Endothelial cell of umbilical vein (primary cell): ENCODE results near the gene MSH5. TPM values are rescaled to one million over a fixed set of nuclear protein-coding genes. Genes with fewer than 3 reads are reported as not detected.

ENCODE experiments used
- BruUV-seq: library from RNA; stranded (reverse); fragments of 400-500 nt; replicated peaks from 2 replicates; lab custom pipeline; 2021; lab: Mats Ljungman, UMichigan
- CTCF ChIA-PET: fragments of 300-600, 350-600 bp; sonication (Branson Sonifier 250); formaldehyde crosslinking; loops from one replicate; lab custom pipeline; 2021; ENCODE audit warnings: antibody characterized with exemption, inconsistent platforms; lab: Charles Lee
- POLR2A ChIA-PET: fragments of 300-600, 350-600 bp; sonication (Branson Sonifier 250); formaldehyde crosslinking; loops from one replicate; lab custom pipeline; 2021; ENCODE audit warnings: antibody characterized with exemption, inconsistent platforms; lab: Charles Lee
- DNase-seq: peaks from one replicate; pipeline ENCODE4 v3.0.0-alpha.2; 2011; ENCODE audit warnings: low read depth, low spot score
- FAIRE-seq: peaks from 2 replicates; lab custom pipeline; 2011; peaks lifted over from hg19 to GRCh38; lab: Jason Lieb, UNC
- H2AFZ ChIP-seq: 2 replicates; pipeline ENCODE4 v1.6.0; 2012; ENCODE audit warnings: low read depth, low read length, control low read depth, inconsistent platforms
- H3K27ac ChIP-seq: 2 replicates; pipeline ENCODE4 v1.5.1; 2011; ENCODE audit warnings: low read depth, mild to moderate bottlenecking, control low read depth, low read length, moderate library complexity; ENCODE audit not compliant: insufficient read depth
- H3K27me3 ChIP-seq, 2 experiments: 2 replicates each; pipeline versions ENCODE4 v1.6.0 to v1.6.1; 2011; ENCODE audit warnings: low read length in 2 of 2, mixed read lengths in 1 of 2; ENCODE audit not compliant: control insufficient read depth in 2 of 2, insufficient read depth in 2 of 2
- H3K36me3 ChIP-seq, 2 experiments: 2 replicates in 1 of 2; 3 replicates in 1 of 2; pipeline ENCODE4 v1.5.1; 2011; ENCODE audit warnings: low read length in 2 of 2, mild to moderate bottlenecking in 1 of 2, moderate library complexity in 1 of 2; ENCODE audit not compliant: control insufficient read depth in 2 of 2, insufficient read depth in 2 of 2; ENCODE audit errors: extremely low read depth in 1 of 2
- H3K4me1 ChIP-seq: 3 replicates; pipeline ENCODE4 v1.5.1; 2011; ENCODE audit warnings: mild to moderate bottlenecking, low read length; ENCODE audit not compliant: control insufficient read depth, insufficient read depth; ENCODE audit errors: extremely low read depth
- H3K4me2 ChIP-seq: 2 replicates; pipeline ENCODE4 v1.6.1; 2011; ENCODE audit warnings: low read length, control low read depth, mixed read lengths; ENCODE audit not compliant: insufficient read depth
- H3K4me3 ChIP-seq, 3 experiments: fragments of 200-600 bp in 1 of 3; sonication (generic), shearing (Covaris generic) in 1 of 3; replicated peaks in 1 of 3; 2 replicates each; pipeline ENCODE4 v1.5.1; 2011 to 2016; ENCODE audit warnings: control low read depth in 3 of 3, low read length in 3 of 3, mild to moderate bottlenecking in 2 of 3, inconsistent platforms in 1 of 3, low read depth in 1 of 3, moderate library complexity in 1 of 3; ENCODE audit not compliant: insufficient read depth in 1 of 3
- H3K79me2 ChIP-seq: 2 replicates; pipeline ENCODE4 v1.6.0; 2012; ENCODE audit warnings: low read length, inconsistent platforms; ENCODE audit not compliant: control insufficient read depth, insufficient read depth
- H3K9ac ChIP-seq: replicated peaks from 2 replicates; pipeline ENCODE3; 2011; ENCODE audit warnings: low read length, control low read depth; ENCODE audit not compliant: insufficient read depth; ENCODE audit errors: extremely low read depth
- H3K9me1 ChIP-seq: replicated peaks from 3 replicates; pipeline ENCODE4 v1.6.0; 2011; ENCODE audit warnings: mild to moderate bottlenecking, low read length; ENCODE audit not compliant: control insufficient read depth, insufficient read depth; ENCODE audit errors: extremely low read depth
- H3K9me3 ChIP-seq: replicated peaks from 2 replicates; pipeline ENCODE4 v1.5.1; 2012; ENCODE audit warnings: low read length, inconsistent platforms; ENCODE audit not compliant: control insufficient read depth, insufficient read depth
- H4K20me1 ChIP-seq: replicated peaks from 2 replicates; pipeline ENCODE3; 2011; ENCODE audit warnings: mild to moderate bottlenecking, low read length; ENCODE audit not compliant: control insufficient read depth, insufficient read depth; ENCODE audit errors: extremely low read depth
- CTCF ChIP-seq, 2 donors: IDR thresholded peaks; 1 replicate in 1 of 2; 2 replicates in 1 of 2; pipeline ENCODE4 v1.5.1; 2011; ENCODE audit warnings: low read length in 2 of 2, mild to moderate bottlenecking in 2 of 2, moderate library complexity in 2 of 2, control low read depth in 1 of 2, inconsistent platforms in 1 of 2, low read depth in 1 of 2; ENCODE audit not compliant: insufficient read depth in 1 of 2; ENCODE audit errors: extremely low read depth in 1 of 2
- EZH2 ChIP-seq: IDR thresholded peaks from 2 replicates; pipeline ENCODE4 v1.6.1; 2012; ENCODE audit warnings: borderline replicate concordance, low read depth, mild to moderate bottlenecking, moderate library complexity, low read length, inconsistent platforms; ENCODE audit not compliant: severe bottlenecking
- FOS ChIP-seq: IDR thresholded peaks from 2 replicates; pipeline ENCODE4 v1.6.1; 2011; ENCODE audit warnings: mild to moderate bottlenecking, low read length, moderate library complexity, borderline replicate concordance; ENCODE audit not compliant: insufficient read depth
- GATA2 ChIP-seq: IDR thresholded peaks from 2 replicates; pipeline ENCODE4 v1.7.0; 2011; ENCODE audit warnings: low read depth, mild to moderate bottlenecking, moderate library complexity, mixed read lengths, low read length; ENCODE audit not compliant: insufficient read length, insufficient read depth
- JUN ChIP-seq: IDR thresholded peaks from 2 replicates; pipeline ENCODE4 v1.6.1; 2011; ENCODE audit warnings: borderline replicate concordance, low read depth; ENCODE audit not compliant: insufficient read length, insufficient read depth
- MAX ChIP-seq: IDR thresholded peaks from 2 replicates; pipeline ENCODE4 v1.6.1; 2011; ENCODE audit not compliant: insufficient read depth, insufficient read length
- MYC ChIP-seq: IDR thresholded peaks from one replicate; pipeline ENCODE4 v1.6.1; 2011; ENCODE audit warnings: mild to moderate bottlenecking, low read depth, low read length
- POLR2A ChIP-seq: IDR thresholded peaks from 2 replicates; pipeline ENCODE4 v1.6.1; 2012; ENCODE audit warnings: low read depth, mild to moderate bottlenecking, control low read depth, low read length
- POLR2AphosphoS5 ChIP-seq: IDR thresholded peaks from 2 replicates; pipeline ENCODE4 v1.6.1; 2012; ENCODE audit warnings: low read depth, mild to moderate bottlenecking, control low read depth, low read length, moderate library complexity; ENCODE audit not compliant: insufficient read depth
- dilution Hi-C: fragments of 300-500 bp; cut with MboI; formaldehyde crosslinking; loops from one replicate; pipeline ENCODE4 v1.15.0; 2019; ENCODE audit warnings: low sequenced_read_pairs; ENCODE audit not compliant: extremely low pct_ligation_motif_present
- intact Hi-C: fragments of 100-400 bp; cut with micrococcal nuclease; formaldehyde crosslinking; loops from one replicate; pipeline ENCODE4 v1.10.0; 2022
- polyA plus RNA-seq, 4 experiments: library from polyadenylated mRNA; depleted of rRNA in 3 of 4; stranded (reverse) in 3 of 4; unstranded in 1 of 4; fragments of >200 nt; gene quantifications; 2 replicates each; pipeline versions ENCODE4 v1.2.1 to v1.2.3, GENCODE V29; 2011 to 2012; ENCODE audit warnings: missing spikeins in 1 of 4
- total RNA-seq: library from RNA; stranded (reverse); gene quantifications from 2 replicates; pipeline ENCODE4 v1.2.3, GENCODE V29; 2021

The MSH5 gene
- total and polyA plus RNA-seq, 2 donors (not counting 3 experiments of a cell fraction or from before 2014, with no cell fraction given): 27.1 to 43.8 TPM

DNA sequence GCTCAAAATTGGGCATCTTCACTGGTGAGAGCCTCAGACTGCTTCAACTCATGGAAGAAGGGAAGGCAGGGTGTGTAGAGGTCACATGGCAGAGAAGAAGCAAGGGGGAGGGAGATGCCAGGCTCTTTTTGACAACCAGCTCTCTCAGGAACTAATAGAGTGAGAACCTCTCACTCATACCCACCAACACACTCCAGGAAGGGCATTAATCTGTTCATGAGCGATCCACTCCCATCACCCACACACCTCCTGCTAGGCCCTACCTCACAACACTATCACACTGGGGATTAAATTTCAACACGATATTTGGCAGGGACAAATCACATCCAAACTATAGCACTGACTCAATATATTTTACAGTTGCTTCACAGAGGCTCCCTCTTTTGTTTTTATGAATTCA is 2.0 kb downstream of the MSH5 start:
- Histone ChIP-seq H3K36me3 (no peaks in the 10 kb centered on the region), H3K4me2 (no peak overlapping the region), H3K79me2 (peaks cover 4% of the 10 kb centered on the region), H3K4me1 (peaks cover 27% of the 10 kb centered on the region), H3K9me1 (no peaks in the 10 kb centered on the region), H3K4me3 (no peak overlapping the region), H3K9me3 (no peaks in the 10 kb centered on the region), H4K20me1 (no peaks in the 10 kb centered on the region), H3K9ac (no peak overlapping the region), H3K27me3 (no peaks in the 10 kb centered on the region), H2AFZ (no peak overlapping the region), H3K27ac (no peak overlapping the region)
- POLR2A ChIA-PET: no interaction called here
- dilution Hi-C loops (no loop called here), intact Hi-C loops (no loop called here)
- CTCF ChIA-PET: no interaction called here
- FAIRE-seq (no peak), DNase-seq (no peak)
- no TSS peak for BruUV-seq
- TF ChIP-seq CTCF (IDR thresholded peaks at IDR 0.05; ENCODE audit: extremely low read depth in 1 of 2, insufficient read depth in 1 of 2, low read depth in 1 of 2, low read length in 2 of 2): no peak
- no peak for TF ChIP-seq EZH2
- no peak for TF ChIP-seq FOS
- TF ChIP-seq JUN: no peak
- no peak for TF ChIP-seq MAX
- no peak for TF ChIP-seq POLR2AphosphoS5
- no peak for TF ChIP-seq GATA2
- no peak for TF ChIP-seq POLR2A
- no peak for TF ChIP-seq MYC
